GM23338 (cell line): ENCODE results near the gene SLC7A4. TPM values are rescaled to one million over a fixed set of nuclear protein-coding genes. Genes with fewer than 3 reads are reported as not detected.

ENCODE experiments used
- ATAC-seq: fragments of 200-7000 bp; cut with Tn5 transposase; 3 replicates; pipeline ENCODE4 v1.9.1; 2020
- DNase-seq: peaks from one replicate; pipeline ENCODE4 v3.0.0-alpha.2; 2015; ENCODE audit warnings: low spot score
- H2AFZ ChIP-seq: fragments of 200-600 bp; sonication (generic); 2 replicates; pipeline ENCODE4 v1.8.0; 2016; ENCODE audit warnings: antibody characterized with exemption, mild to moderate bottlenecking, moderate library complexity
- H3F3A ChIP-seq: fragments of 200-600 bp; sonication (generic); replicated peaks from 2 replicates; pipeline ENCODE4 v1.8.0; 2017; ENCODE audit warnings: antibody characterized with exemption, mixed run types, low read depth
- H3K27ac ChIP-seq: fragments of 200-600 bp; sonication (generic); 2 replicates; pipeline ENCODE4 v1.6.1; 2016; ENCODE audit warnings: low read depth
- H3K27me3 ChIP-seq: fragments of 200-600 bp; sonication (generic); 2 replicates; pipeline ENCODE4 v1.8.0; 2016; ENCODE audit warnings: mild to moderate bottlenecking, mixed run types, moderate library complexity; ENCODE audit not compliant: insufficient read depth
- H3K36me3 ChIP-seq: fragments of 200-600 bp; sonication (generic); 2 replicates; pipeline ENCODE4 v1.8.0; 2016; ENCODE audit warnings: mild to moderate bottlenecking; ENCODE audit not compliant: insufficient read depth
- H3K4me1 ChIP-seq: fragments of 200-600 bp; sonication (generic); 2 replicates; pipeline ENCODE4 v1.8.0; 2016; ENCODE audit warnings: mild to moderate bottlenecking, moderate library complexity; ENCODE audit not compliant: insufficient read depth
- H3K4me2 ChIP-seq: fragments of 200-600 bp; sonication (generic); 2 replicates; pipeline ENCODE4 v1.7.1; 2017; ENCODE audit warnings: mixed run types
- H3K4me3 ChIP-seq: fragments of 200-600 bp; sonication (generic); 2 replicates; pipeline ENCODE4 v1.6.1; 2016; ENCODE audit warnings: mixed run types
- H3K79me2 ChIP-seq: fragments of 200-600 bp; sonication (generic); replicated peaks from 2 replicates; pipeline ENCODE4 v1.8.0; 2017; ENCODE audit warnings: mild to moderate bottlenecking; ENCODE audit not compliant: insufficient read depth
- H3K9me2 ChIP-seq: fragments of 200-600 bp; sonication (generic); 2 replicates; pipeline ENCODE4 v1.8.0; 2017; ENCODE audit not compliant: insufficient read depth
- H4K20me1 ChIP-seq: fragments of 200-600 bp; sonication (generic); replicated peaks from 2 replicates; pipeline ENCODE4 v1.8.0; 2017; ENCODE audit warnings: mild to moderate bottlenecking; ENCODE audit not compliant: insufficient read depth
- H3K27ac Mint-ChIP-seq: 2 replicates; pipeline ENCODE4 v1.8.0; 2020; ENCODE audit warnings: inconsistent platforms, mild to moderate bottlenecking, moderate library complexity, mixed read lengths
- H3K27me3 Mint-ChIP-seq: 3 replicates; pipeline ENCODE4 v1.8.0; 2022; ENCODE audit warnings: low read depth, mild to moderate bottlenecking, moderate library complexity, mixed read lengths, inconsistent platforms; ENCODE audit not compliant: insufficient read depth, poor library complexity
- H3K36me3 Mint-ChIP-seq: 3 replicates; pipeline ENCODE4 v1.8.0; 2021; ENCODE audit warnings: low read depth, mild to moderate bottlenecking, inconsistent platforms, moderate library complexity, mixed read lengths
- H3K4me1 Mint-ChIP-seq: 3 replicates; pipeline ENCODE4 v1.8.0; 2020; ENCODE audit warnings: mild to moderate bottlenecking, inconsistent platforms, mixed read lengths
- H3K4me3 Mint-ChIP-seq: 3 replicates; pipeline ENCODE4 v1.8.0; 2021; ENCODE audit warnings: moderate library complexity, mild to moderate bottlenecking, inconsistent platforms, mixed read lengths
- H3K9me3 Mint-ChIP-seq: 3 replicates; pipeline ENCODE4 v1.8.0; 2020; ENCODE audit warnings: moderate library complexity, mild to moderate bottlenecking, inconsistent platforms, mixed read lengths
- CREB1 ChIP-seq: fragments of 250-450 bp; sonication (Bioruptor Pico); IDR thresholded peaks from 2 replicates; pipeline ENCODE4 v1.5.0; 2020; ENCODE audit warnings: low read depth, mild to moderate bottlenecking, moderate library complexity
- EZH2 ChIP-seq: fragments of 200-600 bp; sonication (generic); IDR thresholded peaks from one replicate; pipeline ENCODE4 v1.8.0; 2017; ENCODE audit warnings: antibody characterized with exemption, mild to moderate bottlenecking, low read depth; ENCODE audit not compliant: unreplicated experiment
- EZH2phosphoT487 ChIP-seq: fragments of 200-600 bp; sonication (generic); IDR thresholded peaks from one replicate; pipeline ENCODE4 v1.8.1; 2018; ENCODE audit warnings: antibody characterized with exemption; ENCODE audit not compliant: unreplicated experiment
- JUNB ChIP-seq: IDR thresholded peaks from one replicate; pipeline ENCODE4 v1.6.1; 2016; ENCODE audit warnings: antibody characterized with exemption; ENCODE audit not compliant: unreplicated experiment
- POLR2AphosphoS5 ChIP-seq: IDR thresholded peaks from 2 replicates; pipeline ENCODE4 v1.6.1; 2016; ENCODE audit warnings: antibody characterized with exemption, low read depth
- STAT1 ChIP-seq: IDR thresholded peaks from one replicate; pipeline ENCODE4 v1.6.1; 2016; ENCODE audit warnings: antibody characterized with exemption; ENCODE audit not compliant: unreplicated experiment
- ZNF114 ChIP-seq: fragments of 250-450 bp; sonication (Bioruptor Pico); IDR thresholded peaks from 2 replicates; pipeline ENCODE4 v1.5.0; 2020; ENCODE audit warnings: mild to moderate bottlenecking, moderate library complexity
- ZNF331 ChIP-seq: fragments of 250-450 bp; sonication (Bioruptor Pico); IDR thresholded peaks from 2 replicates; pipeline ENCODE4 v1.5.0; 2020; ENCODE audit warnings: low read depth, mild to moderate bottlenecking, moderate library complexity
- polyA plus RNA-seq: library from polyadenylated mRNA; unstranded; fragments of >200 nt; fragmentation: Nextera tagmentation; extraction: Ambion mirVana; gene quantifications from 2 replicates; pipeline ENCODE4 v1.2.1, GENCODE V29; 2016
- total RNA-seq: library from RNA; depleted of rRNA; stranded (reverse); fragments of >200 nt; shearing (Covaris generic); gene quantifications from 2 replicates; pipeline ENCODE4 v1.2.3, GENCODE V29; 2014
- TF ChIP-seq, protein P1 (sequence below): IDR thresholded peaks from 2 replicates; pipeline ENCODE4 v1.6.1; 2016; ENCODE audit warnings: antibody characterized with exemption
- TF ChIP-seq, protein P2 (sequence below), 2 experiments: fragments of 200-600 bp in 1 of 2; sonication (generic) in 1 of 2; conservative IDR thresholded peaks; 2 replicates each; pipeline versions ENCODE4 v1.5.1 to v1.6.1; 2016 to 2017; ENCODE audit warnings: antibody characterized with exemption in 2 of 2, low read depth in 2 of 2, mild to moderate bottlenecking in 2 of 2, moderate library complexity in 1 of 2

SLC7A4 gene
- total and polyA plus RNA-seq, 2 experiments from 2014 or later: 0.07 to 0.44 TPM

DNA sequence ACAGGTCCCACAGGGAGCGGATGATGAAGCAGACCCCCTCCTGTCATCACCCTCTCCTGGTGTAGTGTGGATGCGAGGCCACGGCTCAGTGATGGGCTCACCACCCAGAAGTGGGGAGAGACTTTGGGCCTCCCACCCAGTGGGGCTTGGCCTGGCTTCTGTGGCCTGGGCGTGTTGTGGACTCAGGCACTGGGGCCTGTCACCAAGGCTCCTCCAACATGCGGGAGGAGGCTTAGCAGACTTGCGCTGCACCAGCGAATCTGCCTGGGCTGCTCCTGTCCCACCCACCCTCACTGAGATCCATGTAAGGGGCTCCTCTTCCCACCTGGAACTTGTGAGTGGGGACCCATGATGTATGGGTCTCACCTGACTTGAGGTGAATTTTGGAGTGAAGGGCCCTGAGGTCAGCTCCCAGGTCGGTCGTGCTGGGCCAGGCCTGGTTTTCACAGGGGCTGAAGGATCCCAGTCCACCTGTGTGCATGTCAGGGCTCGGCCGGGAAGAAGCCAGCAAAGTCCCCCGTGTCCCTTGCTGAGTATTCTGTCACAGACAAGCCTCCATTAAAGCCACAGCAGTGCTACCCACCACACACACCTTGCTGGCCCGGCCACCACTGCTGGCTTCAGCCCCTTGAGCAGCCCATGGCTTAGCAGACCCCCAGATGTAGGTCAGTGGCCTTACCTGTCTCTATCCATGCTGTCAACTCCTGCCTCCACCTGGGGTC is 34.7 kb downstream of the SLC7A4 start:
- Histone ChIP-seq H3K36me3 (no peaks in the 10 kb centered on the region), H3K4me3 (no peak overlapping the region), H3F3A (peaks cover 7% of the 10 kb centered on the region; the same call in 1 of the 2 replicates), H3K9me2 (no peaks in the 10 kb centered on the region), H3K27me3 (no peaks in the 10 kb centered on the region), H3K4me1 (peaks cover 9% of the 10 kb centered on the region; the same call in 1 of the 2 replicates), H2AFZ (no peak overlapping the region), H3K4me2 (no peak overlapping the region), H3K79me2 (0 out of 2 replicates have a peak, but pooled peaks cover under 1% of the 10 kb centered on the region), H3K27ac (no peak overlapping the region), H4K20me1 (no peaks in the 10 kb centered on the region)
- peaks cover 3% of the 10 kb centered on the region; the same call in 1 of the 3 replicates for H3K4me1 Mint-ChIP-seq
- ATAC-seq (no peak), DNase-seq (no peak)
- H3K36me3 Mint-ChIP-seq: peaks cover 22% of the 10 kb centered on the region; the same call in 1 of the 3 replicates
- H3K4me3 Mint-ChIP-seq: no peak overlapping the region
- H3K27me3 Mint-ChIP-seq: peaks cover 14% of the 10 kb centered on the region
- H3K9me3 Mint-ChIP-seq: no peaks in the 10 kb centered on the region
- TF ChIP-seq EZH2 (no peak), CREB1 (CRISPR knock-in tag) (no peak), STAT1 (no peak), POLR2AphosphoS5 (no peak), ZNF331 (no peak)
- H3K27ac Mint-ChIP-seq: no peak overlapping the region

DNA sequence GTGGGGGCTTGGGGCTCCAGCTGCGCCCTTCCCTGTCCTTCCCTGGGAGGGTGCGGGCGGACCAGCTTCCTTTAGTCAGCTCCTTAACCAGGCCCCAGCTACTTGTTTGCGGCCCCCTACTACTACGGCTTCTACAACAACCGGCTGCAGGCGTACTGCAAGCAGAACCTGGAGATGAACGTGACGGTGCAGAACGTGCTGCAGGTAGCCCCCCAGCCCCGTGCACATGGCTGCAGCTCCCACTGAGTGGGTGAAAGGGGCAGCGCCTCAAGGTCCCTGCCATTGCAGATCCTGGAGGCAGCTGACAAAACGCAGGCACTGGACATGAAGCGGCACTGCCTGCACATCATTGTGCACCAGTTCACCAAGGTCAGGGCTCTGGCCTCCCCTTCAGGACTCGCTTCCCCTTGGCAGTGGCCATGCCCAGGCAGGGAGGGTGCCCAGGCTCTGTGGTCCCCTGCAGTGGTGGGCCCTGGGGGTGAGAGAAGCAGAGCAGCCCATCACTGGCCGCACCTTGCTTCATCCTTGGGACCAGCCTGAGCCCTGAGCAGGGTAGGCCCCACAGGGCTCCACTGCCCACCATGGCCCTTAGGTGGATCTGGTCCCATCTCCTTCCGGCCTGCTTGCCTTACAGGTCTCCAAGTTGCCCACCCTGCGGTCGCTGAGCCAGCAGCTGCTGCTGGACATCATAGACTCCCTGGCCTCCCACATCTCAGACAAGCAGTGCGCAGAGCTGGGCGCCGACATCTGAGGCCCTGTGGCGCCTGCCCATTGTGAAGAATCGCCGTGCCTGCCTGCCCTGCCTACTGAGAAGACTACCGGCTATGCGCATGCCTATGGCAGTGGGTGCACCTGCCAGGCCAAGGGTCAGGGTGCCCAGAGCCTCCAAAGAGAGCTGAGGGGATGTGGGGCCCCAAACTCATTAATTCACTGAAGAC is 35.5 kb downstream of the SLC7A4 start:
- Mint-ChIP-seq H3K36me3 (peaks cover 22% of the 10 kb centered on the region; the same call in 1 of the 3 replicates), H3K4me3 (no peak overlapping the region; the same call in 2 of the 3 replicates), H3K27ac (no peak overlapping the region), H3K27me3 (peaks cover 12% of the 10 kb centered on the region), H3K9me3 (no peaks in the 10 kb centered on the region), H3K4me1 (peaks cover 2% of the 10 kb centered on the region; the same call in 1 of the 3 replicates)
- no peak overlapping the region for H2AFZ ChIP-seq
- DNase-seq (no peak), ATAC-seq (no peak)
- H3K79me2 ChIP-seq: no peaks in the 10 kb centered on the region
- no peak overlapping the region for H3K4me3 ChIP-seq
- H3K4me2 ChIP-seq: no peak overlapping the region
- H3F3A ChIP-seq: 0 out of 2 replicates have a peak, but pooled peaks cover 7% of the 10 kb centered on the region
- no peaks in the 10 kb centered on the region for H3K9me2 ChIP-seq
- peaks cover 9% of the 10 kb centered on the region; the same call in 1 of the 2 replicates for H3K4me1 ChIP-seq
- no peaks in the 10 kb centered on the region for H4K20me1 ChIP-seq
- H3K36me3 ChIP-seq: no peaks in the 10 kb centered on the region
- no peaks in the 10 kb centered on the region for H3K27me3 ChIP-seq
- no peak overlapping the region for H3K27ac ChIP-seq
- TF ChIP-seq CREB1 (CRISPR knock-in tag): no peak
- TF ChIP-seq, protein P1, sequence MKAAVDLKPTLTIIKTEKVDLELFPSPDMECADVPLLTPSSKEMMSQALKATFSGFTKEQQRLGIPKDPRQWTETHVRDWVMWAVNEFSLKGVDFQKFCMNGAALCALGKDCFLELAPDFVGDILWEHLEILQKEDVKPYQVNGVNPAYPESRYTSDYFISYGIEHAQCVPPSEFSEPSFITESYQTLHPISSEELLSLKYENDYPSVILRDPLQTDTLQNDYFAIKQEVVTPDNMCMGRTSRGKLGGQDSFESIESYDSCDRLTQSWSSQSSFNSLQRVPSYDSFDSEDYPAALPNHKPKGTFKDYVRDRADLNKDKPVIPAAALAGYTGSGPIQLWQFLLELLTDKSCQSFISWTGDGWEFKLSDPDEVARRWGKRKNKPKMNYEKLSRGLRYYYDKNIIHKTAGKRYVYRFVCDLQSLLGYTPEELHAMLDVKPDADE: no peak
- TF ChIP-seq ZNF114: no peak
- TF ChIP-seq EZH2phosphoT487: no peak
- TF ChIP-seq POLR2AphosphoS5: no peak
- no peak for TF ChIP-seq ZNF331
- TF ChIP-seq JUNB: no peak
- TF ChIP-seq STAT1: no peak
- TF ChIP-seq, protein P2, sequence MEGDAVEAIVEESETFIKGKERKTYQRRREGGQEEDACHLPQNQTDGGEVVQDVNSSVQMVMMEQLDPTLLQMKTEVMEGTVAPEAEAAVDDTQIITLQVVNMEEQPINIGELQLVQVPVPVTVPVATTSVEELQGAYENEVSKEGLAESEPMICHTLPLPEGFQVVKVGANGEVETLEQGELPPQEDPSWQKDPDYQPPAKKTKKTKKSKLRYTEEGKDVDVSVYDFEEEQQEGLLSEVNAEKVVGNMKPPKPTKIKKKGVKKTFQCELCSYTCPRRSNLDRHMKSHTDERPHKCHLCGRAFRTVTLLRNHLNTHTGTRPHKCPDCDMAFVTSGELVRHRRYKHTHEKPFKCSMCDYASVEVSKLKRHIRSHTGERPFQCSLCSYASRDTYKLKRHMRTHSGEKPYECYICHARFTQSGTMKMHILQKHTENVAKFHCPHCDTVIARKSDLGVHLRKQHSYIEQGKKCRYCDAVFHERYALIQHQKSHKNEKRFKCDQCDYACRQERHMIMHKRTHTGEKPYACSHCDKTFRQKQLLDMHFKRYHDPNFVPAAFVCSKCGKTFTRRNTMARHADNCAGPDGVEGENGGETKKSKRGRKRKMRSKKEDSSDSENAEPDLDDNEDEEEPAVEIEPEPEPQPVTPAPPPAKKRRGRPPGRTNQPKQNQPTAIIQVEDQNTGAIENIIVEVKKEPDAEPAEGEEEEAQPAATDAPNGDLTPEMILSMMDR (conservative IDR thresholded peaks at IDR 0.05; ENCODE audit: low read depth in 2 of 2): no peak
